Upper lobe of left lung (tissue), 4 donors: ENCODE data around the gene FMNL2.

Experiments
- CTCF ChIP-seq, 6 experiments: fragments of 450-650 bp in 4 of 6; fragments of 200-600 bp in 2 of 6; sonication (generic) in 2 of 6; IDR thresholded peaks; one replicate each; pipeline ENCODE4 v1.5.1; 2016 to 2019; ENCODE audit warnings: antibody characterized with exemption in 6 of 6
- POLR2AphosphoS5 ChIP-seq, 2 donors: sonication (generic); formaldehyde crosslinking; IDR thresholded peaks; one replicate each; pipeline ENCODE4 v1.5.1; 2017; ENCODE audit warnings: antibody characterized with exemption in 2 of 2

DNA sequence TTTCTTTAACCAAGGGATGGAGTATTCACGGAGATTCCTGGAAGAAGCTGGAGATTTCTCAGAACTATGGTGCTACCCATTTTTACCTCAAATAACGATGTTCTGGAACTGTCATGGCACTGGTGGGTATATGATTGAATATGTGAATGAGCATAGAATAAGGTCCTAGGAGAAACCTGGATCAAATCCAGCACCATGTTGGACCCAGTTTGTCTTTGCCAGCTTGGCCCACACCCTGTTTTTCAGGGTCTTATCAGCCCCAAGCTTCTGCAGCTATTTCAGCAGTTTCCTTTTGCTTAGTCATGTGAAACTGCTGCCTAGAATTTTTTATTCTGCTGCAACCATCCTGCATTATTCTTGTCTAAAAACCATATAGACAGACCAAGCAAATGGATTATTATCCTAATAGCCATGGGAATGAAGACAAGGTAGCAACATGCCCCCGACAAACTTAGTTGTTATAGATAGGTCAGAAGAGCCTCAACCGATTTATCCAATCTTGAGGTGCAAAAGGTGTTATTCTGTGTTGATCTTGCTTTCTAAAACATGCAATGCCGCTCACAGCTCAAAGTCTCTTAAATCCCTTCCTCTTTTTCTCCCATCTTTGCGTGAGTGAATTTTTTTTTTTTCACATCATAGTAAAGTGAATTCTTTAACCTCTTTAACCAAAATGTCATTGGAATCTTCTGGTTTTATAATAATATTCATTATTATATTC, 248.7 kb downstream of the FMNL2 start:
- TF ChIP-seq CTCF (IDR thresholded peaks at IDR 0.05) (no peak), POLR2AphosphoS5 (IDR thresholded peaks at IDR 0.05) (no peak)
